Measurements from ENCODE around the gene ASB15.

Gene ASB15

DNA sequence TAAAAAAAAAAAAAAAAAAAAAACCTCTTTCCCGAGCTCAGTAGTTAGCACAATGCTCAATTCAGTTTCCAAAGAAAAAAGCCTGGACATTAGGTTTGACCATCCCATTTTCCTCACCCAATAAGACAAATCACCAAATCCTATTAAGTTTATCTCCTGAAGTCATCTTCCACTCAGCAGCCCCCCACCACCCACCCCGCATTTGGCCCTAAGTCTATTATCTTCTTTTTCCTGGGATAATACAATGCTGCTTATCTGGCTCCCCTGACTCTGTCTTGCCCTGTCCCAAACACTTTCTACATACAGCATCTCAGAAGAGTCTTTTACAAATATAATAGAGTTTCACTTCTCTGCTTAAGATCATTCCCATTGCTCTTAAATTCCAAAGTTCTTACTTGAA is 36.3 kb downstream of the ASB15 start:
- DNase-seq, result no peak

DNA sequence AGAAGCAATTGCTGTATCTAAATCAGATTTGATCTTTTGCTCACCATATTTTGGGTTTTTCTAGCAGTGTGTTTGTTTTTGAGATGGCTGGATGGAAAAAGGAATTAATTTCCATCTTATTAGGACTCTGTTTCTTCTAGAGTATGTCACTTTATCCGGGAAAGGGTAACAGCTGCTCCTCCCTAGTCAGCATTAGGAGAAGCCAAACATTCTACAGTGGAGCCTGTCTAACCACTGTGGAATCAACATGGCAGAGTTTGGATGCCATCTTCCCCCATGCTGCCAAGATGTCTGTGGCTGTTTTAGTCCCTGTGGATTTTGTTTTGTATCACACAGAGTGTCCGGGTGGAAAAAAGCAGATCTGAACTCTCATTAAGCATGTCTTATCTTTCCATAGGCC is 38.0 kb downstream of the ASB15 start:
- DNase-seq, result no peak

DNA sequence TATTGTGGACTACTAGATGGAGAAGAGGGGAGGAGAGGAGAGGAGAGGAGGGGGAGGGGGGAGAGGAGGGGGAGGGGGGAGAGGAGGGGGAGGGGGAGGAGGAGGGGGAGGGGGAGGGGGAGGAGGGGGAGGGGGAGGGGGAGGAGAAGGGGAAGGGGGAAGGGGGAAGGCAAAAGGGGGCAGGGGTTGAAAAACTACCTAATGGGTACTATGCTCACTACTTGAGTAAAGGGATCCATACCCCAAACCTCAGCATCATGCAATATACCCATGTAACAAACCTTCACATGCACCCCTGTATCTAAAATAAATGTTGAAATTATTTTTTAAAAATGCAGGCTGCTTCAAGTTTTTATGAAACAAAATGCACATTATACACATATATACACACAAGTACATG is 39.0 kb downstream of the ASB15 start:
- DNase-seq, result no peak

DNA sequence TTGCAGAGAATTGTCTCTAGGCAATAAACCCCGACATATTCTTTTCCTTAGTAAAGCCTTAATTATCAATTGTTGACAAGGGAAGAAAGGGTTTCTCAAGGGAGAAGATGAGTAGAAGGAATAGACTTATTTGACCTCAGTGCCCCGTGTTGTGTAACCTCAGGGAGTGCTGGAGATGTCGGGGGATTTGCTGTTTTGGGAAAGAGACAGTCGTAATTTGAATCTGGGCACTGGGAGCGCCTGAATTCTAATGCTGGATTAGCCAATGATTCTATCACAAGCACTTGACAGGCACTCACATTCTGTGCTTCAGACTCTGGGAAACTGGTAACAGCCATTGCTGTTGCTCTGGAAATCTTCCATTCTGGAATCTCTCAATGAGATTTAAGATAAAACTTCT is 40.3 kb downstream of the ASB15 start:
- no peak for DNase-seq

DNA sequence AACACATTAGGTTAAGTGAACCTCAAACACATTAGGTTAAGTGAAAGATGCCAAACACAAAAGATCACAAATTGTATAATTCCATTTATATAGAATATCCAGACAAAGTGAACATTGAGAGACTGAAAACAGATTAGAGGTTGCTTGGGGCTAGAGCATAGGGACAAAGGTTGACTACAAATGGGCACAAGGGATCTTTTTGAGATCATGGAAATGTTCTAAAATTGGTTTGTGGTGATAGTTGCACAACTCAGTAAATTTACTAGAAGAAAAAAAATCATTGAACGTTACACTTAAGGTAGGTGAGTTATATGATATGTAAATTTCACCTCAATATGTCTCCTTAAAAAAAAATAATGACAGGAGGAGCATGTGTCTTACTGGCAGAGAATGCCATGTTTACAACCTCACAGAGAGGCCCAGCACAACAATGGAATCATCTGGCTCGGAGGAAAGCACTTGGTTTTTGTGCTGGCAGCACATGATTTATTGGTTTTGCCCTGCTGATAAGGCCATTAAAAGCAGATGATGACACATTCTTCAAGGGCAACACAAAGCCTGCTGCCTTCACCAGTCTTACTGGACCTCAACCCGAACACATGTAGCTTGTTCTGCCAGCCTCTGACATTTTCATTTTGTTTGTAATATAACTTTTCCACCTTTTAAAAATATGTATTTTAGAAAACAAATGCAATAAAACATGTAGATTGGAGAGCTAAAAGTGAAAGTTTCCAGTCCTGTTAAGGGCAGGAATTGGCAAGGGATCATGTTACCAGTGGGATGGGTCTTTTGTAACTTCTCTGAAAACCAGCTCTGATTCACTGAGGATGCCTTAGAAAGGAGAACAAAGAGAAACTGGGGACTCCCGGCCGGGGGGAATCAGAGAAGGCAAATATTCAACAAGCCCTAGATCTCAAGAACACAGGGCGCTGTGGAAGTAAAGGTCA is 42.1 kb downstream of the ASB15 start:
- DNase-seq, result peak; percentile 83

DNA sequence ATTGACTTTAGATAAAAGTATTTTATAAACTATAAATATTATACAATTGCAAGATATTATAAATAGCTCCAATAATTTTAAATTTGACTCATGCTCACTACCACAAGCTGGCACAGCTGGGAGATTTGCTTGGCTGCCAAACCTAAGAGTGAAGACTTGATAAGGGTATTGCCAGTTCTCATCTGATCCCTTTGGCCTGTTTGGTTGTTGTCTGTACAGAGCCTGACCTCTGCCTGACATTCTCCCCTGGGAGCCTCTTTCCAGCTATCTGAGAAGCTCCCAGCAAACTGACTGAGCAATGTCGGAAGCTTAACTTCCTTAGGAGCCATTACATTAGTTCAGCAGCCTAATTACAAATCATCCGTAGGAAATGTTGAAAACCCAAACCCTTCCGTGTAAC is 43.9 kb downstream of the ASB15 start:
- DNase-seq, result no peak

DNA sequence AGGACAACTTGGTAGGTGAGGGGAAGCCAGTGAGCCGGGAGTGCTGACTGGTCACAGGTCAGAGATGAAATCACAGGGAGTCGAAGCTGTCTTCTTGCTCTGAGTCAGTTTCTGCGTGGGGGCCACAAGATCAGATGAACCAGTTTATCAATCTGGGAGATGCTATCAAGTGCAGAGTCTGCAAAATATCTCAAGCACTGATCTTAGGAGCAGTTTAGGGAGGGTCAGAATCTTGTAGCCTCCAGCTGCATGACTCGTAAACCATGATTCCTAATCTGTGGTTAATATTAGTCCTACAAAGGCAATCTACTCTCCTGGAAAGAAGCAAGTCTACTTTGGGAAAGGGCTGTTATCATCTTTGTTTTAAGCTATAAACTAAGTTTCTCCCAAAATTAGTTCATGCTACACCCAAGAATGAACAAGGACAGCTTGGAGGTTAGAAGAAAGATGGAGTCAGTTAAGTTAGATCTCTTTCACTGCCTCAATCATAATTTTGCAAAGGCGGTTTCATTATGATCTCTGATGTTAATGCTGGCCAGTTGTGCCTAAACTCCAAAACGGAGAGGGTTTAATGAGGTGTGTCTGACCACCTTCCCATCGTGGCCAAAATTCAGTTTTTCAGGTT is 45.6 kb downstream of the ASB15 start:
- no peak for DNase-seq

DNA sequence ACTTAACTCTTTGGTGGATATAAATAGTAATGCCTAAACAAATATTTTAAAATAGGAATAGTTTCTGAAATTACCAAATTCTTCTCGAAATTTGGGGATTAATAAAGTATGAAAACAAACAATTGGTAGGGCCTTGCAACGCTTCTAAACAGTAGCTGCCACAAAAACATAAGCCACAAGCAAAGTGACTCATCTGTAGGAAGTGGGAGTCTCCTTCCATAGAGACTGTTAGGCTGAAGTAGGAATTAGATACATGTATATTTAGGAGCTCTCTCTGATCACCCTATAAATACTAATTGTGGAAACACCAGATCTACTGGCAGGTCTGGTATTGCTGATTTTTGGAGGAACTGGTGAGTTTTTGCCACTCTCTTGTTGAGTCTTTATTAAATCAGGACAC is 48.3 kb downstream of the ASB15 start:
- no peak for DNase-seq

DNA sequence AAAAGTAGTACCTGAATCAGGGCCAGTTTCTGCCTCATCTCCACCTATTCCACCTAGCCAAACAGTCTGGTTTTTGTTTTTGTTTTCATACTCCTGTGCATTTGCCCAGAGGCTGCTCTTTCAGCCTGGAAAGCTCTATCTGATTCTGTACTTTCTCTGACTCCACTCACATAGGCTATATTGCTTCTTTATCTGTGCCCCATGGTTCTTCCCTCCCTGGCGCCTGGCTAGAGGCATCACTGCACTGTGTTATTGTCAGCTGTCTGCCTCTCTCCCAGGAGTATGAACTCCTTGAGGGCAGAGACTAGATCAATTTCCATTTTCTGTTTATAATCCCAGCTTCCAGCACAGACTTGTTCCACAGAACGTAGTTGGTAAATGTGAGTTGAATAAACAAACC is 49.0 kb downstream of the ASB15 start:
- DNase-seq, result no peak

DNA sequence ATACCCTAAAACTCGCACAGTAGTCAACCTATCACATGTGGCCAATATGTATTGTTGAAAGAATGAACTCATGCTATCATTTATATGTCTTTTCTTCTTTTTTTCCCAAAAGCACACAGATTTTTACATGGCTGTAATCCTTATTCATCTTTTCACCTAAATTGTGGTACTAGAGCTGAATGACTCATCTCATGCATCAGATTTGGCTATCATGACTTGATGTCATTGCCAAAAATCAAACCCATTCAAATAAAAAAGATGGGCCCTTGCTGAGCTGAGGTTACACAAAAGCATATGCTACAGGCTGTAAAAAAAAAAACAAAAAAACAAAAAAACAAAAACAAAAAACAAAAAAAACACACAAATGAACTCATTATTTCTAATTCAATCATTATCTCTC is 50.8 kb downstream of the ASB15 start:
- no peak for DNase-seq

DNA sequence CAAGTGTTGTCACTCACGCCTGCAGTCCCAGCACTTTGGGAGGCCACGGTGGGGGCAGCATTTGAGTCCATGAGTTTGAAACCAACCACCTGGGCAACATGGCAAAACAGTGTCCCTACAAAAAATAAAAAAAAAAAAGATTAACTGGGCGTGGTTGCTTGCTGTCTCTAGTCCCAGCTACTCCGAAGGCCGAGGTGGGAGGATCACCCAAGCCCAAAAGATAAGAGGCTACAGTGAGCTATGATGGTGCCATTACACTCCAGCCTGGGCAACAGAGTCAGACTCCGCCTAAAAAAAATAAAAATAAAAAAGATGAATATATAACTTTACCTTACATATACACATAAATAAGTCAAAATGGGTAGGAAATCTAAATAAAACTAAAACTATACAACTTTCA is 51.5 kb downstream of the ASB15 start:
- DNase-seq, result no peak

DNA sequence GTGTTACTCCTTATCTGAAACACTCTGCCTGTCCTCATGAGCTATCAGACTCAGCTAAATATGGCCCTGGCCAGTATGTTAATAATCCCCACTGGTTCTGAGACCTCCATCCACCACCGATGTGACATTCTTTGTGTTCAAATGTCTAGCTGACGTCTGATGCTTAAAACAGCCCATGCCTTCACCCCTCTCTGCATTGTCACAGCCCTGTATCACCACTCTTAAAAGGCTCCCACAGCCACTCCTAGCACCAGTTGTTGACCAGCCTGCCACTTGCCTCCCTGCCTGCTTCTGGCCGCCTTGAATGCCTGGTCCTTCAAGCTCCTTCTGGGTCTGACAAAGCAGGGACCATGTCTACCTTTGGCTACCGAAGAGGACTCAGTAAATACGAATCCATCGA is 54.0 kb downstream of the ASB15 start, which contains the start of gene LMOD2:
Gene LMOD2 (plus strand): TSS at position 253 of the 400 bp plus-strand sequence. CDS start 98 bp downstream, at position 351.
- DNase-seq, result no peak

DNA sequence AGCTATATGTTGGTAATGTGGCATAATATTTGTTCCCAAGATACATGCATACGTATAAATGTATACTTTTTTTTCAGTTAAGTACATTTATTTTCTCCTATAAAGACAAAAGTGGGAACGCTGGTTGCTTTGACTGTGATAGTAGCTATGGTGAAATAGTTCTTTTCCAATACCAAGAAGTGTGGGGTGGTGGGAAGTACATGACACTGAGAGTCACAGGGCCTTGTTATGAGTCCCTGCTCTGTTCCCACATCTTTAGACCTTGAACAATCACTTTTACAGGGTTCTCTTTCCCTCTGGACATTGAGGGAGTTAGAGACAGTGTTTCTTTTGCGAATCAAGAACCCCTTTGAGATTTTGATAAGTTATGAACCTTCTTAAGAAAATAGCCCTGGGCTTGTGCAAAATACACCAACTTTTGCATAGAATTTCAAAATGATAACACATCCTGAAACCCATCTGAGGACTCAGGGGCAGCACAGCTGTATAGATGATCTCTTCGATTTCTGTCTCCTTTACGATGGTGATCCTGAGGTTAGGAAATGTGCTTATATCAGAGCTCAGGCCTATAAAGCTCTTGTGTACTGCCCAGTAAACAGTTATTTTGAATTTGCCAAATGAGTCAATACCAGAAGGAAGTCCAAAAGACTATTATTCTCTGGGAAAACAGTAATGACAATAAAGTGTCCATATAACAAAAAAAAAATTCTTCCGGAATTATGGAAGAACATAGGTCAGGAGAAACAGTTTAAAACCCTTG is 55.1 kb downstream of the ASB15 start:
- DNase-seq, result no peak

DNA sequence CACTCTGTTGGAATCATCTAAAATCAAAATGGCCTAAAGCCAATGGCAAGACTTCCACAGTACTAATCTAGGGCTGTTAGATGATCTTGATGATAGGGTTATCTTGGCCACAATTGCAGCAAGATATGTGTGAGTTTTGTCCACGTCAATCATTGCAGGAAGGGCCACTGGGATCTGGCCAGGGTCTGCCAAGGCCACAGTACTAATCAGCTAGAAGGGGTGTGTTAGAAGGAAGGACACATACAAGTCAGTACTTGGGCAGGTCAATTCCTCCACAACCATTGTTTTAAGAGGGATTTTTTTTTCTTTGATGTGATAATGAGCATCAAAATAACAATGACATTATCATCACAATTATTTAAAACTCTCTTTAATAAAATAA is 55.7 kb downstream of the ASB15 start:
- no peak for DNase-seq

DNA sequence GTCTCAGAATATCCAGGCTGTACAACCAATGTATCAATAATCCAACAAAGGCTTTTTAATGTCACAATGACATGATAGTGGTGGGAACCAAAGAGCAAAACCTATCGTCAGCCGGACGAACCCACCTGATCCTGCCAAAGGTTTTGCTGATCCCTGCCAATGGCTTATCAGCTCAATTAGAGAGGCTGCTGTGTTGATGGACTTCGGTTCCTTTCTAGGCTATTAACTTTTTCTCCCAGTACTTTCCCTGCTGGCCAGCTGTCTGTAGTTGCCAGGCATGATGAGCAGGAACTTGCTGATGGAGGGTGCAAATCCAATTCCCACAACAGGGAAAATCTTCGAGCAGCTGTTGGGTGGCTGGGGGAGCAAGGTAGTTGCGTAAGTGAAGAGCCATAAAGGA is 56.4 kb downstream of the ASB15 start:
- no peak for DNase-seq

DNA sequence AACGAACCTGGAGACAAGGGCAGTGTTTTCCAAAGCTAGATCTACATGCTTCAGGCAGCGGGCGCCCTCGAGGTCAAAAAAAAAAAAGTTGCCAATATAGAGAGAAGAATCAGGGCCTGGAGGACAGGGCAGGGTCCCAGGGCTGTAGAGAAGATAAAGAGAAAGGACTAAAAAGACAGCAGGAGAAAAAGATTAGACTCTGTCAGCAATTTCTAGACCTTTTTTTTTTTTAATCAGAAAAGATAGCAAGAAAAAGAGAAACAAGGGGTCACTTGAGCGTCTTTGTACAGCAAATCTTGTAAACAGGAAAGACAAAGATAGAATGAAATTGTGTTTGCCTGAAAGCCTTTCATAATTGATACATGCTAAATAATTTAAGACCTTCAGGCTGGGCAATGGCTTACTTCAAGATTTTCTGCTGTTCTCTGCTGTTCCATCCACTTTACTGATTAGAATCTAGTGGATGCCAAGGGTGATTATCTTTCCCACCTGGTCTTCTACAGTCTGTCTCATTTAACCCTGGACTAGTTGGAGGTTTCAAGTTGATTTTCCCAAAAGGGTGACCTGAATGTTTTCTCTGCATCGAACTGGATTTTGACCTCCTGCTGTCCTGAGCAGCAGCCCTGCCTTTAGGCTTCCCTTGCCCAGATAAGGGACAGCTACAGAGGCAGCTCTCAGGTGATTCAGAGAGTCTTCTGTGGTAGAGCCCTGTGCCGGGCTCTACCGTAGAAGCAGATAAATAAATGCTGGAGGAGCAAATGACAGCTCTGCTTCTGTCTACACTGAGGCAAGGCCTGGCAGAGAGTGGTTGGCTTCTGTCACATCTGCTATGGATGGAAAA is 59.1 kb downstream of the ASB15 start:
- peak; percentile 8 for DNase-seq

DNA sequence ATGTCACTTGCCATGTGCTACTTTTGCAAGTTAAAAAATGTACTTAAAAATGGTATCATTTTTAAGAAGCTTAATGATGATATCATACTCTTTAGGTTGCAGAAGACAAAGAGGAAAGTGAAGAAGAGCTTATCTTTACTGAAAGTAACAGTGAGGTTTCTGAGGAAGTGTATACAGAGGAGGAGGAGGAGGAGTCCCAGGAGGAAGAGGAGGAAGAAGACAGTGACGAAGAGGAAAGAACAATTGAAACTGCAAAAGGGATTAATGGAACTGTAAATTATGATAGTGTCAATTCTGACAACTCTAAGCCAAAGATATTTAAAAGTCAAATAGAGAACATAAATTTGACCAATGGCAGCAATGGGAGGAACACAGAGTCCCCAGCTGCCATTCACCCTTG is 60.1 kb downstream of the ASB15 start:
- peak; percentile 33 for DNase-seq

DNA sequence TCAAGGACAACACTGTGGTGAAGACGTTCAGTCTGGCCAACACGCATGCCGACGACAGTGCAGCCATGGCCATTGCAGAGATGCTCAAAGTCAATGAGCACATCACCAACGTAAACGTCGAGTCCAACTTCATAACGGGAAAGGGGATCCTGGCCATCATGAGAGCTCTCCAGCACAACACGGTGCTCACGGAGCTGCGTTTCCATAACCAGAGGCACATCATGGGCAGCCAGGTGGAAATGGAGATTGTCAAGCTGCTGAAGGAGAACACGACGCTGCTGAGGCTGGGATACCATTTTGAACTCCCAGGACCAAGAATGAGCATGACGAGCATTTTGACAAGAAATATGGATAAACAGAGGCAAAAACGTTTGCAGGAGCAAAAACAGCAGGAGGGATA is 60.7 kb downstream of the ASB15 start:
- DNase-seq, result no peak

DNA sequence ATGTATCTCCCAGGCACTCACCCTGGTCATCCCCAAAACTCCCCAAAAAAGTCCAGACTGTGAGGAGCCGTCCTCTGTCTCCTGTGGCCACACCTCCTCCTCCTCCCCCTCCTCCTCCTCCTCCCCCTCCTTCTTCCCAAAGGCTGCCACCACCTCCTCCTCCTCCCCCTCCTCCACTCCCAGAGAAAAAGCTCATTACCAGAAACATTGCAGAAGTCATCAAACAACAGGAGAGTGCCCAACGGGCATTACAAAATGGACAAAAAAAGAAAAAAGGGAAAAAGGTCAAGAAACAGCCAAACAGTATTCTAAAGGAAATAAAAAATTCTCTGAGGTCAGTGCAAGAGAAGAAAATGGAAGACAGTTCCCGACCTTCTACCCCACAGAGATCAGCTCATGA is 61.1 kb downstream of the ASB15 start:
- no peak for DNase-seq

DNA sequence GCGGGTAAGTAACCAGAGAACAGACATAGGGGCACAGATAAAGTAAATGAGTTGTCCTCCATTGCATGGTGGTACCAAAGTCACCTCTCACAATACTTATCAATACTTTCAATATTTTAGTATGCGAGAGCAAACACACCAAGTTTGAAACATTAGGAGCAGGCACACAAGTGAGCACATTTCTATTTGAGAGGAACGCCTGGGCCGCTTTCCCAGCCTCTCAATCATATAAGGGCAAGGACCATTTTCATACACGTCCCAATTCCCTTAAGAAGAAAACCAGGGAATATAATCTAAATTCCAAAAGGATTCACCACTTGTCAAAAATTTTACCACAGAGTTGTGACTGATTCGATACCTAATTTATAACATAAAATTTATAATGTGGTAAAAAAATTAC is 61.6 kb downstream of the ASB15 start:
- DNase-seq, result no peak

DNA sequence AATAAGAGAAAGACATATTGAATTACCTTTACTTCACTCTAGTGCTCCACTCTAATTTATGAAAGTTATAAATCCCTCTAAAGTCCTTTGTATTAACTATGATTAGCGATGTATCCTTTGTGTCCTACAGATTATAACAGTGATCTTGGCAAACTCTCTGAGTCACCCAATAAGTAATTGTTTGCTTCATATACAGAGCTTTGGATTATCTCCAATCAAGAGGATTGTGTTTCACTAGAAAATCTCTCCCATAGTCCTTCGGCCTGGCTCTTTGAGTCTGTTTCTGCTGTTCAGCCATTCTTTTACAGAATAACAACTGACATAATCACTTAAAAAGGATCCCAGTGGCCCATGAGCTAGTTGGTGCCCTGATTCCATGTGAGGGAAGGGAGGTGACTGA is 63.5 kb downstream of the ASB15 start:
- no peak for DNase-seq

DNA sequence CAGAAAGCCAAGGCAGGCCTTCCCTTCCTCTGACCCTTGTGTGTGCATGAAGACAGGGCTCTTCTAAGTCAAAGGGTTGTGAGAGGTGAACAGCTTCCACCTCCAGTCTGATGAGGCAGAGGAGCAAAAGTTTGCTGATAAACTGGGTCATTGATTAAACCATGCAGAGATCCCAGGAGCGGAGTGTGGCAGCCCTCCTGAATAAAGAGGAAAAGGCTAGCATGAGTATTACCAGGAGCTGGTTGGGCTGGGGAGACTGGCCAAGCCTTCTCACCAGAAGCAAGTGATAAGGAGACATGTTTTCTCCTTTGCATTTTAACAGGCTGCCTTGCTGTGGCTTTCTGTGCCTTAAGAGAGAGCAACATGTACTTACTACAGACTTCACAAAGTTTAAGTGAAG is 64.3 kb downstream of the ASB15 start:
- DNase-seq, result no peak

DNA sequence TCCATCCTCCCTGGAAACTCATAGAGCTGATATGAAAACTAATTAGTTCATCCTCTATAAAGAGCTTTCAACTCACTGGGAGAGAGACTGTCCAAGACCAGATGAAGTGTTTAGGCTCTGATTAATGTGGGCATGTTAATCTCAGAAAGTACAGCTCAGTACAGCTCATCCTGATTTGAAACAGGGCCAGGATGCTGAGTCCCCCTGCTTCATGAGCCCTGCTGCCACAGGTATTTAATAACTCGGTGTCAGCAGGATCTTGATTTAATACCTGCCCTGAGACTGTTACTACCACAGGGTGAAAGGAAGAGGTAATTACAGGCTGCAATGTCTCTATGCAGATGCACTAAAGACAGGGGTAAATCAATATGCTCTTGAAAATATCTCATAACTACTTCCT is 64.9 kb downstream of the ASB15 start:
- no peak for DNase-seq

Measured in OCI-M1 (cell line).